Heart left ventricle (tissue), 16 donors: ENCODE results near the gene CRACR2A. TPM values are rescaled to one million over a fixed set of nuclear protein-coding genes. Genes with fewer than 3 reads are reported as not detected.

Source experiments
- ATAC-seq, 4 donors: fragments of 200-7000 bp; cut with Tn5 transposase; one replicate each; pipeline ENCODE4 v1.9.1; 2020 to 2022; ENCODE audit warnings: moderate library complexity in 4 of 4, mild to moderate bottlenecking in 3 of 4, moderate number of reproducible peaks in 1 of 4
- DNase-seq, 5 donors: peaks; one replicate each; pipeline ENCODE4 v3.0.0-alpha.2; 2020
- H3K27ac ChIP-seq, 12 donors: fragments of 200-600 bp; sonication (generic) in 4 of 12; one replicate each; pipeline versions ENCODE4 v1.5.0 to v1.8.0; 2016 to 2022; ENCODE audit warnings: mild to moderate bottlenecking in 2 of 12
- H3K27me3 ChIP-seq, 9 donors: fragments of 200-600 bp; sonication (generic) in 2 of 9; one replicate each; pipeline versions ENCODE4 v1.5.1 to v1.8.0; 2016 to 2022; ENCODE audit warnings: mild to moderate bottlenecking in 3 of 9
- H3K36me3 ChIP-seq, 9 donors: fragments of 200-600 bp; sonication (generic) in 2 of 9; one replicate each; pipeline versions ENCODE4 v1.5.0 to v1.8.0; 2018 to 2022; ENCODE audit warnings: mild to moderate bottlenecking in 2 of 9
- H3K4me1 ChIP-seq, 12 donors: fragments of 200-600 bp; sonication (generic) in 4 of 12; one replicate each; pipeline versions ENCODE4 v1.5.0 to v1.8.0; 2016 to 2022; ENCODE audit warnings: mild to moderate bottlenecking in 3 of 12
- H3K4me3 ChIP-seq, 12 donors: fragments of 200-600 bp; sonication (generic) in 4 of 12; one replicate each; pipeline versions ENCODE4 v1.5.0 to v1.8.0; 2017 to 2022; ENCODE audit warnings: mild to moderate bottlenecking in 9 of 12, moderate library complexity in 4 of 12
- H3K9me3 ChIP-seq, 12 donors: fragments of 200-600 bp; sonication (generic) in 4 of 12; one replicate each; pipeline versions ENCODE4 v1.5.0 to v1.8.0; 2016 to 2022; ENCODE audit warnings: mild to moderate bottlenecking in 1 of 12
- POLR2A ChIP-seq, 2 donors: fragments of 450-650 bp; IDR thresholded peaks; one replicate each; pipeline ENCODE4 v1.6.1; 2017; ENCODE audit warnings: antibody characterized with exemption in 2 of 2, mild to moderate bottlenecking in 2 of 2, moderate library complexity in 2 of 2
- WGBS, 4 donors: extraction: QIAGEN DNeasy Blood & Tissue Kit in 2 of 4; methylation state at CpG; one replicate each; pipeline versions ENCODE4 v1.1.5 to v1.1.7; 2013 to 2018; 5-methylcytosine and 5-hydroxymethylcytosine counted together
- intact Hi-C, 10 donors: fragments of 100-400 bp; cut with DNase I; formaldehyde crosslinking; loops; one replicate each; pipeline versions ENCODE4 v1.11.1 to v1.14.2; 2022
- polyA plus RNA-seq, 2 donors: library from polyadenylated mRNA; stranded (reverse); fragments of 200-250 nt; gene quantifications; one replicate each; pipeline ENCODE4 v1.2.3, GENCODE V29; 2013
- total RNA-seq, 9 donors: library from RNA; depleted of rRNA in 2 of 9; stranded (reverse); fragments of >200 nt in 2 of 9; fragmentation: NEBNext Ultra II Directional in 3 of 9; extraction: Animal tissue kit (Norgen Biotek cat#: 25700) in 3 of 9; gene quantifications; one replicate each; pipeline versions ENCODE4 v1.1.0 to v1.2.4, GENCODE V29; 2016 to 2023
- TF ChIP-seq, protein P1 (sequence below), 12 donors: fragments of 200-600 bp; sonication (generic) in 4 of 12; IDR thresholded peaks; one replicate each; pipeline versions ENCODE4 v1.5.0 to v1.8.0; 2018 to 2022; ENCODE audit warnings: antibody characterized with exemption in 12 of 12, mild to moderate bottlenecking in 5 of 12
- donor health status: ischemic (EF 13 %, LVEDD 7.1; RV severe dilation, severe dysfunction).
- donor health status: healthy with polysubstance abuse.
- donor health status: DM: no; HTN: yes; CAD: no.
- donor health status: DM: no; HTN: no; CAD: no.
- donor health status: ischemic (EF 25% LVEDD 6.9; RV normal size, moderate dysfunction).
- donor health status: ischemic (EF 25% LVEDD 5.7; RV mildly dilated, moderate dysfunction).
- donor health status: healthy.
- donor health status: DM: yes; HTN: yes; CAD: no.
- donor health status: ischemic (EF 35%, LVEDD 5.7; RV mildly dilated, moderate dysfunction).
- donor health status: nonischemic (EF 11% LVEDD 7.7; RV severe dilation, severe dysfunction).
- donor health status: DM: yes; HTN: yes; CAD: no.
- donor health status: PGD.
- donor health status: ischemic (EF 29% LVEDD 5.4; RV normal size, mild dysfunction).
- donor health status: nonischemic (EF 23%, LVEDD 6.1; RV moderate dilation, normal function).

The CRACR2A gene
- total and polyA plus RNA-seq, 11 donors: 1.0 to 14.1 (median 4.7) TPM

- H3K4me1 ChIP-seq: peaks cover 0 to 19% (median 10%) of the 10 kb centered on the region in 12 donors
- WGBS, 4 donors: 86 to 96% (median 95%) methylated on average over 6 of the region's 6 CpGs
- peak overlapping the region in 1 of 12 donors; percentile 79 for H3K27ac ChIP-seq
- ATAC-seq: no peak
- no peaks in the 10 kb centered on the region for H3K9me3 ChIP-seq
- no peaks in the 10 kb centered on the region for H3K36me3 ChIP-seq
- intact Hi-C loops: loop anchor here in 1 of 10 donors (10.0 kb wide), 1 partner anchor 60 kb away; no protein-coding TSS in a partner anchor
- no peak overlapping the region for H3K4me3 ChIP-seq
- DNase-seq: no peak
- TF ChIP-seq POLR2A (IDR thresholded peaks at IDR 0.05): no peak
- TF ChIP-seq, protein P1, sequence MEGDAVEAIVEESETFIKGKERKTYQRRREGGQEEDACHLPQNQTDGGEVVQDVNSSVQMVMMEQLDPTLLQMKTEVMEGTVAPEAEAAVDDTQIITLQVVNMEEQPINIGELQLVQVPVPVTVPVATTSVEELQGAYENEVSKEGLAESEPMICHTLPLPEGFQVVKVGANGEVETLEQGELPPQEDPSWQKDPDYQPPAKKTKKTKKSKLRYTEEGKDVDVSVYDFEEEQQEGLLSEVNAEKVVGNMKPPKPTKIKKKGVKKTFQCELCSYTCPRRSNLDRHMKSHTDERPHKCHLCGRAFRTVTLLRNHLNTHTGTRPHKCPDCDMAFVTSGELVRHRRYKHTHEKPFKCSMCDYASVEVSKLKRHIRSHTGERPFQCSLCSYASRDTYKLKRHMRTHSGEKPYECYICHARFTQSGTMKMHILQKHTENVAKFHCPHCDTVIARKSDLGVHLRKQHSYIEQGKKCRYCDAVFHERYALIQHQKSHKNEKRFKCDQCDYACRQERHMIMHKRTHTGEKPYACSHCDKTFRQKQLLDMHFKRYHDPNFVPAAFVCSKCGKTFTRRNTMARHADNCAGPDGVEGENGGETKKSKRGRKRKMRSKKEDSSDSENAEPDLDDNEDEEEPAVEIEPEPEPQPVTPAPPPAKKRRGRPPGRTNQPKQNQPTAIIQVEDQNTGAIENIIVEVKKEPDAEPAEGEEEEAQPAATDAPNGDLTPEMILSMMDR (IDR thresholded peaks at IDR 0.05): no peak
- no peaks in the 10 kb centered on the region for H3K27me3 ChIP-seq
Measured at GRCh38 chr12:3745152-3745551, 7.8 kb downstream of the CRACR2A start.

DNA sequence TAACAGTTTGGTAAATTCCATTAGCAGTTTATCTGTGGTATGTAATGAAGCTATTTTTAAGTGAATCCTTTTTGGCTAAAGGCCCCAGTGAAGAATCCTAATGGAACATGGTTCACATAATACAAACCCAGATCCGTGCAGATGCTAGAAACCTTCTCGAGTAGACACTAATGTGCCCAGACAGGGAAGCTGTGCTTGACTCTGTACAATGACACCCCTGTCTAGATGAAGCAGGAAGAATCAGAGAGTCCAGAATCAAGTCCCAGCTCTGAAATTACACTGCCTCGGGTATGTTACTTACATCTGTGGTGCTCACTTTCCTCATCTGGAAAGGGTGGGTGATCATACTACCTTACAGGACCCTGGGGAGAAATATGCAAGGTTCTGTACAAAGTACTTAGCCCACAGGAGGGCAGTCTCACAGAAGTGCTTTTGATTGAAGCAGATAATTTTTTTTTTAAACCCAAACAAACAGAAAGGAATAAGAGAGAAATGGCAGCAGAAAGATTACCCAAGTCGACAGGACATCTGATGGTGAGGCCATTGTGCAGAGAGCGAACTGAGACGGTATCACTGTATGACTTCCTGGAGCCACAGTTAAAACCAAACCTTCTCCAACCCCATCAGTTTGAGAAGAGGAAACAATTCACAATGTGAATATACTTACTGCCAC lies 8.5 kb downstream of the CRACR2A start:
- WGBS, 4 donors: 65 to 71% (median 67%) methylated on average over 6 of the region's 6 CpGs
- peak in 2 of 4 donors; percentile 8 to 27 for ATAC-seq
- Histone ChIP-seq H3K27me3 (no peaks in the 10 kb centered on the region), H3K4me3 (no peak overlapping the region), H3K27ac (peak overlapping the region in 10 of 12 donors; percentile 31 to 79 (median 58)), H3K4me1 (peaks cover 0 to 19% (median 10%) of the 10 kb centered on the region in 12 donors), H3K36me3 (no peaks in the 10 kb centered on the region), H3K9me3 (no peaks in the 10 kb centered on the region)
- no peak for DNase-seq
- intact Hi-C loops: loop anchor here in 3 of 10 donors (5.0 to 10.0 kb wide), 3 partner anchors 57 to 62 kb away; no protein-coding TSS in a partner anchor
- TF ChIP-seq, protein P1 (IDR thresholded peaks at IDR 0.05): no peak
- no peak for TF ChIP-seq POLR2A (IDR thresholded peaks at IDR 0.05)

- intact Hi-C loops: loop anchor here in 3 of 10 donors (5.0 to 10.0 kb wide), 3 partner anchors 57 to 62 kb away; no protein-coding TSS in a partner anchor
- Histone ChIP-seq H3K27me3 (no peaks in the 10 kb centered on the region), H3K4me1 (peaks cover 0 to 19% (median 10%) of the 10 kb centered on the region in 12 donors), H3K36me3 (no peaks in the 10 kb centered on the region), H3K9me3 (no peaks in the 10 kb centered on the region), H3K4me3 (no peak overlapping the region), H3K27ac (peak overlapping the region in 10 of 12 donors; percentile 31 to 79 (median 58))
- TF ChIP-seq, protein P1 (IDR thresholded peaks at IDR 0.05): no peak
- no peak for TF ChIP-seq POLR2A (IDR thresholded peaks at IDR 0.05)
- ATAC-seq (peak; percentile 83 to 94 (median 92)), DNase-seq (peak in 2 of 5 donors; percentile 37 to 51)
- WGBS, 4 donors: 37 to 49% (median 42%) methylated on average over 6 of the region's 6 CpGs
Measured at GRCh38 chr12:3743803-3744202, 9.1 kb downstream of the CRACR2A start.

DNA sequence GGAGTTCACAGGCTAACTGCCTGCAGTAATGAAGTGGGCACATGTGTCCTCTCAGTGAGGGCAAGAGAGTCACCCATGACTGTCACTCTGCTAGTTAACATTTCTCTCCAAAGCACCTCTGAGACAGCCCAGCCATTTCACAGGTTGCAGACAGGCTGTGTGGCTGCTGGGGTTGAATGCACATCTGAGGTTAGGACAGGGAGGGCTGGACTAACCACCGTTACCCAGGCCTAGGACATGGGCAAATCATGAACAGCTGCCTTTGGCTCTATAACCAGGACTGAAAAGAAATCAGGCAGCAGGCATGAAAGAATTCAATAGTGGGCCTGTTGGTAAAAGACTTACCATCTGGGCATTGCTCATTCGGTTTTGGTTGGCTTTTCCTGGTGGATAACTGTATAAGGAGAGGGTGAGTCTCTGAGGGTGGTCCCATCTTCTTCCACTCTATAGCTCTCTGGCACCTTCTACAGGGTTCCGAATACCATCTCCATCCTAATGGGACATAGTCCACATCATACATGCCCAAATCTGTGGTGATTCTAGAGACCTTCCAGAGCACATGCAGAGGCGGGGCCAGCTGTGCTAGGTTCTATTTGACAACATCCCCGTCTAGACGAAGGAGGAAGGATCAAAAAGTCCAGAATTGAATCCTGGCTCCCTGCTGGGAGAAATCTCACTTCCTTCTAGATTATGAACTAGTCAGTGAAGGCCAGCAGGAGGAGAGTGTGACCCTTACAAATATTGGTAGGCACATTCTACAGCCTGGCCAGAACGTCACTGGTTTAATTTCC lies 10.8 kb downstream of the CRACR2A start:
- no peak for DNase-seq
- Histone ChIP-seq H3K36me3 (no peaks in the 10 kb centered on the region), H3K4me1 (peaks cover 0 to 19% (median 10%) of the 10 kb centered on the region in 12 donors), H3K9me3 (no peaks in the 10 kb centered on the region), H3K27me3 (no peaks in the 10 kb centered on the region), H3K4me3 (no peak overlapping the region), H3K27ac (peak overlapping the region in 1 of 12 donors; percentile 37)
- 78 to 97% (median 87%) methylated on average over 6 to 7 of the region's 7 CpGs for WGBS, 4 donors
- intact Hi-C loops: loop anchor here in 3 of 10 donors (5.0 to 10.0 kb wide), 3 partner anchors 55 to 60 kb away; no protein-coding TSS in a partner anchor
- no peak for ATAC-seq
- no peak for TF ChIP-seq POLR2A (IDR thresholded peaks at IDR 0.05)
- TF ChIP-seq, protein P1 (IDR thresholded peaks at IDR 0.05): no peak
